DND-41 (cell line): Measurements from ENCODE around the gene CCNY.

Experiments
- ATAC-seq: fragments of 200-7000 bp; cut with Tn5 transposase; 3 replicates; pipeline ENCODE4 v1.9.1; 2021; ENCODE audit warnings: low read depth; ENCODE audit not compliant: insufficient read depth
- DNase-seq: peaks from one replicate; pipeline ENCODE4 v3.0.0-alpha.2; 2020
- H2AFZ ChIP-seq: 2 replicates; pipeline ENCODE4 v1.6.0; 2012; ENCODE audit warnings: low read depth, low read length
- H3K27ac ChIP-seq: 2 replicates; pipeline ENCODE4 v1.5.1; 2012; ENCODE audit warnings: low read length, inconsistent platforms
- H3K27me3 ChIP-seq: fragments of 200-600 bp; sonication (generic); 2 replicates; pipeline ENCODE4 v1.6.0; 2012; ENCODE audit warnings: low read length, mild to moderate bottlenecking, inconsistent platforms; ENCODE audit not compliant: insufficient read depth, poor library complexity
- H3K36me3 ChIP-seq: 2 replicates; pipeline ENCODE4 v1.5.1; 2012; ENCODE audit warnings: low read length, inconsistent platforms; ENCODE audit not compliant: insufficient read depth
- H3K4me1 ChIP-seq: 2 replicates; pipeline ENCODE4 v1.5.1; 2012; ENCODE audit warnings: mild to moderate bottlenecking, low read length; ENCODE audit not compliant: insufficient read depth
- H3K4me2 ChIP-seq: 2 replicates; pipeline ENCODE4 v1.6.0; 2012; ENCODE audit warnings: mild to moderate bottlenecking, moderate library complexity, low read length, inconsistent platforms; ENCODE audit not compliant: insufficient read depth
- H3K4me3 ChIP-seq, 2 experiments: fragments of 200-600 bp in 1 of 2; shearing (Covaris generic) in 1 of 2; 2 replicates each; pipeline ENCODE4 v1.5.1; 2012 to 2016; ENCODE audit warnings: inconsistent platforms in 2 of 2, low read length in 2 of 2, mild to moderate bottlenecking in 2 of 2, low read depth in 1 of 2, moderate library complexity in 1 of 2
- H3K79me2 ChIP-seq: 2 replicates; pipeline ENCODE4 v1.6.0; 2012; ENCODE audit warnings: low read length, inconsistent platforms; ENCODE audit not compliant: insufficient read depth
- H3K9ac ChIP-seq: 2 replicates; pipeline ENCODE4 v1.6.0; 2012; ENCODE audit warnings: low read depth, mild to moderate bottlenecking, inconsistent platforms, low read length, moderate library complexity
- H3K9me3 ChIP-seq: 2 replicates; pipeline ENCODE4 v1.5.1; 2012; ENCODE audit warnings: low read length, moderate library complexity, mild to moderate bottlenecking, inconsistent platforms; ENCODE audit not compliant: insufficient read depth, severe bottlenecking
- H4K20me1 ChIP-seq: 2 replicates; pipeline ENCODE4 v1.6.0; 2012; ENCODE audit warnings: low read length; ENCODE audit not compliant: insufficient read depth
- EZH2 ChIP-seq: IDR thresholded peaks from 3 replicates; pipeline ENCODE4 v1.6.1; 2012; ENCODE audit warnings: borderline replicate concordance, low read depth, mild to moderate bottlenecking, moderate library complexity, low read length, inconsistent platforms; ENCODE audit not compliant: severe bottlenecking
- TF ChIP-seq, protein P1 (sequence below): IDR thresholded peaks from 2 replicates; pipeline ENCODE4 v1.5.1; 2012; ENCODE audit warnings: borderline replicate concordance, low read length, moderate library complexity, mild to moderate bottlenecking; ENCODE audit not compliant: poor library complexity, severe bottlenecking; ENCODE audit errors: extremely low read depth

CCNY gene

GRCh38 chr10:35564341-35564968, 228.1 kb downstream of the CCNY start:
- Histone ChIP-seq H3K4me1 (peaks cover 9% of the 10 kb centered on the region), H3K27ac (peak overlapping the region; percentile 63), H3K79me2 (no peaks in the 10 kb centered on the region), H2AFZ (no peak overlapping the region), H4K20me1 (peaks cover 3% of the 10 kb centered on the region; the same call in 1 of the 2 replicates), H3K9ac (no peak overlapping the region), H3K36me3 (peaks cover 42% of the 10 kb centered on the region), H3K9me3 (no peaks in the 10 kb centered on the region), H3K4me3 (no peak overlapping the region), H3K4me2 (no peak overlapping the region), H3K27me3 (no peaks in the 10 kb centered on the region)
- peak; percentile 21 for DNase-seq
- ATAC-seq = peak; percentile 69
- TF ChIP-seq, protein P1, sequence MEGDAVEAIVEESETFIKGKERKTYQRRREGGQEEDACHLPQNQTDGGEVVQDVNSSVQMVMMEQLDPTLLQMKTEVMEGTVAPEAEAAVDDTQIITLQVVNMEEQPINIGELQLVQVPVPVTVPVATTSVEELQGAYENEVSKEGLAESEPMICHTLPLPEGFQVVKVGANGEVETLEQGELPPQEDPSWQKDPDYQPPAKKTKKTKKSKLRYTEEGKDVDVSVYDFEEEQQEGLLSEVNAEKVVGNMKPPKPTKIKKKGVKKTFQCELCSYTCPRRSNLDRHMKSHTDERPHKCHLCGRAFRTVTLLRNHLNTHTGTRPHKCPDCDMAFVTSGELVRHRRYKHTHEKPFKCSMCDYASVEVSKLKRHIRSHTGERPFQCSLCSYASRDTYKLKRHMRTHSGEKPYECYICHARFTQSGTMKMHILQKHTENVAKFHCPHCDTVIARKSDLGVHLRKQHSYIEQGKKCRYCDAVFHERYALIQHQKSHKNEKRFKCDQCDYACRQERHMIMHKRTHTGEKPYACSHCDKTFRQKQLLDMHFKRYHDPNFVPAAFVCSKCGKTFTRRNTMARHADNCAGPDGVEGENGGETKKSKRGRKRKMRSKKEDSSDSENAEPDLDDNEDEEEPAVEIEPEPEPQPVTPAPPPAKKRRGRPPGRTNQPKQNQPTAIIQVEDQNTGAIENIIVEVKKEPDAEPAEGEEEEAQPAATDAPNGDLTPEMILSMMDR = no peak
- TF ChIP-seq EZH2 = no peak

- TF ChIP-seq, protein P1 = no peak
- Histone ChIP-seq H3K4me1 (peaks cover 9% of the 10 kb centered on the region), H3K4me3 (no peak overlapping the region), H4K20me1 (peaks cover 3% of the 10 kb centered on the region; the same call in 1 of the 2 replicates), H3K4me2 (no peak overlapping the region), H3K27ac (no peak overlapping the region), H3K36me3 (peaks cover 38% of the 10 kb centered on the region), H3K79me2 (no peaks in the 10 kb centered on the region), H3K27me3 (no peaks in the 10 kb centered on the region), H3K9ac (no peak overlapping the region), H2AFZ (no peak overlapping the region), H3K9me3 (no peaks in the 10 kb centered on the region)
- DNase-seq = no peak
- no peak for ATAC-seq
Observed at GRCh38 chr10:35565602-35566081, 229.3 kb downstream of the CCNY start.

- no peak overlapping the region for H3K27ac ChIP-seq
Observed at GRCh38 chr10:35567951-35568350, 231.6 kb downstream of the CCNY start.

More at GRCh38 chr10:35567951-35568350, 231.6 kb downstream of the CCNY start:
- Histone ChIP-seq H3K79me2 (no peaks in the 10 kb centered on the region), H4K20me1 (peaks cover 3% of the 10 kb centered on the region; the same call in 1 of the 2 replicates), H3K4me2 (no peak overlapping the region), H3K27me3 (no peaks in the 10 kb centered on the region), H2AFZ (no peak overlapping the region), H3K9me3 (no peaks in the 10 kb centered on the region), H3K36me3 (peaks cover 36% of the 10 kb centered on the region), H3K9ac (no peak overlapping the region), H3K4me3 (no peak overlapping the region), H3K4me1 (peaks cover 9% of the 10 kb centered on the region)
- ATAC-seq = no peak
- DNase-seq = no peak
- TF ChIP-seq, protein P1 = no peak
- no peak for TF ChIP-seq EZH2
